ENCODE data around the gene ARHGAP31. TPM values are rescaled to one million over a fixed set of nuclear protein-coding genes. Genes with fewer than 3 reads are reported as not detected.
"Not testable (repeated sequence)": the region's sequence is repeated elsewhere in the genome, so short reads cannot be mapped to it uniquely, and the experiment has no call there.

Gene ARHGAP31
- total and polyA plus RNA-seq, 2 experiments from 2014 or later = 8.1 to 15.3 TPM

DNA sequence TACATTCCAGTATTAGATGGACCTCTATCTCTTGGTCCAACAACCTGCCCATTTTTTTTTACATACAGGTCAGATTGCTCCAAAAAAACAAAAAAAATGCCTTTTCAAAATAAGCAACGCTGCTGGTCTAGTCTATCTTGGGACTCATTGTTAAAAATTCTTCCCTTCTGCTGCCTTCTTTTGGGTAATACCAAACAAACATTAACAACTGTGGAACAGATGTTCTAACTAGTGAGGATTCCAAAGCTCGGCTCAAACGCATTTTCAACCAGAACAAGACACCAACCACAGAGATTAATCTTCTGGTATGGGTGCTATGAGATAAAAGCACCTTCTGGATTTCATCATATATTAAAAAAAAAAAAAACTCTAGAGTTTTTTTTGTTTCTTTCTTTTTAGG, 24.7 kb downstream of the ARHGAP31 start:
- Histone ChIP-seq H3K4me3 (no peak overlapping the region), H3K9me3 (ENCODE audit: low read depth) (no peaks in the 10 kb centered on the region), H2AFZ (no peak overlapping the region), H3K4me1 (ENCODE audit: insufficient read depth) (peaks cover 21% of the 10 kb centered on the region), H3K79me2 (ENCODE audit: insufficient read depth) (peaks cover 83% of the 10 kb centered on the region), H3F3A (ENCODE audit: insufficient read depth) (peaks cover 13% of the 10 kb centered on the region; the same call in 1 of the 2 replicates), H4K20me1 (ENCODE audit: insufficient read depth) (no peaks in the 10 kb centered on the region), H3K27me3 (replicated peaks; ENCODE audit: insufficient read depth) (no peaks in the 10 kb centered on the region), H3K36me3 (ENCODE audit: low read depth) (no peaks in the 10 kb centered on the region), H3K4me2 (ENCODE audit: unreplicated experiment) (peak overlapping the region; percentile 17), H3K27ac (no peak overlapping the region), H3K9ac (no peak overlapping the region), H3K9me2 (ENCODE audit: insufficient read depth) (no peaks in the 10 kb centered on the region)
- TF ChIP-seq EZH2 (IDR thresholded peaks at IDR 0.05; ENCODE audit: insufficient read depth, poor library complexity, severe bottlenecking) (no peak), EZH2phosphoT487 (IDR thresholded peaks at IDR 0.05; ENCODE audit: insufficient read depth, low read depth) (no peak)
- in situ Hi-C loops (cut with MboI) = no loop called here
- WGBS, 2 experiments (ENCODE audit: low coverage in 1 of 2, low lambda C conversion rate in 2 of 2, missing lambda C conversion rate in 2 of 2) = 23 to 35% methylated on average over 3 of the region's 3 CpGs
- peak; percentile 53 for DNase-seq

DNA sequence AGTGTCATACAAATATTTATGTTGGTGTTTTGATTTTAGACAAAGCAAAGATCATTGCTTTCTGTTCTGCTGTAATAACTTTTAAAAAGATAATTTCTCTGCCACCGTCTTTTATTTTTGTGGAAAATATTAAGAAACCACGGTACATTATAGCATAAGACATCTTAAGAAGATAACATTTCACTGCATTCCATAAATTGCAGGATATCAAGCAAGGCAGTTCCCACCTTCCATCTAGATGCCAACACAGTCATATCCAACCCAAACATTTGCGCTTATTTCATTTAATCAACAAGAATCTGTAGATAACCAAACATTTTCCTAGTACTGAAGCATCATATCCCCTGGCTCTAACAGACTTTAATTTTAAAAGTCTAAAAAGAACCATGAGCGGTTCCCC, 25.1 kb downstream of the ARHGAP31 start:
- H3K4me1 ChIP-seq (ENCODE audit: insufficient read depth) = peaks cover 21% of the 10 kb centered on the region
- H3K27ac ChIP-seq = no peak overlapping the region
- H2AFZ ChIP-seq = no peak overlapping the region
- no peak overlapping the region for H3K4me3 ChIP-seq
- H3K9ac ChIP-seq = no peak overlapping the region
- H3K79me2 ChIP-seq (ENCODE audit: insufficient read depth) = peaks cover 81% of the 10 kb centered on the region
- H3K9me3 ChIP-seq (ENCODE audit: low read depth) = no peaks in the 10 kb centered on the region
- H3K36me3 ChIP-seq (ENCODE audit: low read depth) = no peaks in the 10 kb centered on the region
- H3F3A ChIP-seq (ENCODE audit: insufficient read depth) = peaks cover 13% of the 10 kb centered on the region; the same call in 1 of the 2 replicates
- TF ChIP-seq EZH2phosphoT487 (IDR thresholded peaks at IDR 0.05; ENCODE audit: insufficient read depth, low read depth) (no peak), EZH2 (IDR thresholded peaks at IDR 0.05; ENCODE audit: insufficient read depth, poor library complexity, severe bottlenecking) (no peak)
- H3K27me3 ChIP-seq (replicated peaks; ENCODE audit: insufficient read depth) = no peaks in the 10 kb centered on the region
- WGBS, 2 experiments (ENCODE audit: low coverage in 1 of 2, low lambda C conversion rate in 2 of 2, missing lambda C conversion rate in 2 of 2) = 67 to 72% methylated on average over 4 of the region's 4 CpGs
- no peak for DNase-seq
- no peaks in the 10 kb centered on the region for H4K20me1 ChIP-seq (ENCODE audit: insufficient read depth)
- H3K4me2 ChIP-seq (ENCODE audit: unreplicated experiment) = peak overlapping the region; percentile 17
- H3K9me2 ChIP-seq (ENCODE audit: insufficient read depth) = no peaks in the 10 kb centered on the region
- in situ Hi-C loops (cut with MboI) = no loop called here

DNA sequence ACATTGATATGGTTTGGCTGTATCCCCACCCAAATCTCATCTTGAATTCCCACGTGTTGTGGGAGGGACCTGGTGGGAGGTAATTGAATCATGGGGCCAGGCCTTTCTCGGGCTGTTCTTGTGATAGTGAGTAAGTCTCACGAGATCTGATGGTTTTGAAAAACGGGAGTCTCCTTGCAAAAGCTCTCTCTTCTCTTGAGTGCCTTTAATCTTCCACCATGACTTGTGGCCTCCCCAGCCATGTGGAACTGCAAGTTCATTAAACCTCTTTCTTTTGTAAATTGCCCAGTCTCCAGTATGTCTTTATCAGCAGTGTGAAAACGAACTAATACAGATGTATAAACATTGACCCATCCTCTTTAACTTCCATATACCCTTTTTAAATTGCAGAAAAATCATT, 26.6 kb downstream of the ARHGAP31 start:
- H3K9me2 ChIP-seq (ENCODE audit: insufficient read depth); H3K9ac ChIP-seq; H3K4me2 ChIP-seq (ENCODE audit: unreplicated experiment); H4K20me1 ChIP-seq (ENCODE audit: insufficient read depth); H3K4me3 ChIP-seq; in situ Hi-C loops (cut with MboI); H2AFZ ChIP-seq; H3K36me3 ChIP-seq (ENCODE audit: low read depth); H3K9me3 ChIP-seq (ENCODE audit: low read depth); DNase-seq; H3K27me3 ChIP-seq (replicated peaks; ENCODE audit: insufficient read depth); H3K27ac ChIP-seq: not testable (repeated sequence)
- 70 to 73% methylated on average over 5 of the region's 5 CpGs for WGBS, 2 experiments (ENCODE audit: low coverage in 1 of 2, low lambda C conversion rate in 2 of 2, missing lambda C conversion rate in 2 of 2)
- Histone ChIP-seq H3K4me1 (ENCODE audit: insufficient read depth) (peaks cover 21% of the 10 kb centered on the region), H3F3A (ENCODE audit: insufficient read depth) (peaks cover 13% of the 10 kb centered on the region; the same call in 1 of the 2 replicates), H3K79me2 (ENCODE audit: insufficient read depth) (peaks cover 77% of the 10 kb centered on the region)

DNA sequence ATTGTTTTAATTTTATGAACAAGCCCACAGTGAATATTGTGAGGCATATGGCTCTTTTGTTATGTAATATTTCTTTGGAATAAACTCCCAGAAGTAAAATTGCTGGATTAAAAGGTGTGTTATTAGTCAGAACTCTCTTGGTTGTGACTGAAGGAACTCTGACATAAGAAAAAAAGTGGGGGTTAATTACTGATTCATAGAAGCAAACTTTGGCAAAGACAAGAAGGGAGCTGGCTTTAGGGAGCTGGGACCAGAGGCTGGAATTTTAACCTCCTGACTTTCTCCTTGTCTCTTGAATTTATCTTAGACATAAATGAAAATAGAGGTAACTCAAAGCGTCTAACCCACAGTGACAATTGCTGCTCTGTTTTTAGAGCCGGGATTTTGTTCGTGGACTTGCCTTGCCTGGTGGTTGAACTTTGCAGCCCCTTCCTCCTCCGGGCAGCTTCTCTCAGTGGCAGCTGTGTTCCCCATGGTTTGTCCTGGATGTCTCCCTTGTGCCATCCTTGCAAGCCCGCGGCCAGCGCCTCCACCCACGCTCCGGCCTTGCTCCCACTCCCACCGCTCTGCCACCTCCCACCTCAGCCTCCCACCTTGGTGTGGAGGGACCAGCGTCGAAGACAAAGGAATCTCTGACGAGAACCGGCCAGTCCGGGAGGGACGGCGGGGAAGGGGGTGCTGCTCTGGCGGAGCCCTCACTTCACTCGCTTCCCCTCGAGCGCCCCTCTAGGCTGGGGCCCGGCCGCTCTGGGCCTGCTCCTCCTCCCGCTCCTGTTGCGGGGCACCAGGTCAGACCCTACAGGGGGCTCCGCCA, 28.0 kb downstream of the ARHGAP31 start:
- no peaks in the 10 kb centered on the region for H4K20me1 ChIP-seq (ENCODE audit: insufficient read depth)
- TF ChIP-seq EZH2 (IDR thresholded peaks at IDR 0.05; ENCODE audit: insufficient read depth, poor library complexity, severe bottlenecking) (no peak), EZH2phosphoT487 (IDR thresholded peaks at IDR 0.05; ENCODE audit: insufficient read depth, low read depth) (no peak)
- H3F3A ChIP-seq (ENCODE audit: insufficient read depth) = peaks cover 9% of the 10 kb centered on the region; the same call in 1 of the 2 replicates
- H3K4me2 ChIP-seq (ENCODE audit: unreplicated experiment) = peak overlapping the region; percentile 84
- peak overlapping the region; percentile 66 for H2AFZ ChIP-seq
- peak overlapping the region; percentile 83 for H3K27ac ChIP-seq
- no peaks in the 10 kb centered on the region for H3K9me2 ChIP-seq (ENCODE audit: insufficient read depth)
- H3K9ac ChIP-seq = peak overlapping the region; percentile 91
- H3K79me2 ChIP-seq (ENCODE audit: insufficient read depth) = peaks cover 75% of the 10 kb centered on the region
- 1 to 3% methylated on average over 23 to 25 of the region's 26 CpGs for WGBS, 2 experiments (ENCODE audit: low coverage in 1 of 2, low lambda C conversion rate in 2 of 2, missing lambda C conversion rate in 2 of 2)
- H3K9me3 ChIP-seq (ENCODE audit: low read depth) = no peaks in the 10 kb centered on the region
- H3K4me1 ChIP-seq (ENCODE audit: insufficient read depth) = peaks cover 21% of the 10 kb centered on the region
- no peaks in the 10 kb centered on the region for H3K36me3 ChIP-seq (ENCODE audit: low read depth)
- DNase-seq = peak; percentile 81
- H3K27me3 ChIP-seq (replicated peaks; ENCODE audit: insufficient read depth) = no peaks in the 10 kb centered on the region
- H3K4me3 ChIP-seq = peak overlapping the region; percentile 70
- in situ Hi-C loops (cut with MboI) = no loop called here

Measured in GM23248 (cell line).